K562 (cell line): Measurements from ENCODE around the gene PCDH1. TPM values are rescaled to one million over a fixed set of nuclear protein-coding genes. Genes with fewer than 3 reads are reported as not detected.

Experiments
- CAMTA2 ChIP-seq: fragments of 250-450 bp; sonication (Bioruptor Pico); conservative IDR thresholded peaks from 2 replicates; pipeline ENCODE4 v1.5.1; 2022
- CEBPB ChIP-seq: fragments of 450-650 bp; IDR thresholded peaks from 2 replicates; pipeline ENCODE4 v1.6.1; 2016; ENCODE audit warnings: missing genetic modification characterization, missing compliant biosample characterization
- CREB5 ChIP-seq: fragments of 250-450 bp; sonication (Bioruptor Pico); IDR thresholded peaks from 2 replicates; pipeline ENCODE4 v1.5.0; 2020; ENCODE audit warnings: mild to moderate bottlenecking
- DMBX1 ChIP-seq: fragments of 250-450 bp; sonication (Bioruptor Pico); IDR thresholded peaks from 2 replicates; pipeline ENCODE4 v1.8.0; 2022; ENCODE audit warnings: inconsistent platforms, mild to moderate bottlenecking, moderate library complexity, borderline replicate concordance
- E2F5 ChIP-seq: sonication (generic); formaldehyde crosslinking; IDR thresholded peaks from 2 replicates; pipeline ENCODE4 v1.8.0; 2022; ENCODE audit warnings: mild to moderate bottlenecking, missing genetic modification reagents
- FOXP1 ChIP-seq: sonication (generic); formaldehyde crosslinking; IDR thresholded peaks from 2 replicates; pipeline ENCODE4 v1.8.0; 2022; ENCODE audit warnings: mild to moderate bottlenecking, missing genetic modification reagents
- FOXP4 ChIP-seq: sonication (generic); formaldehyde crosslinking; IDR thresholded peaks from 2 replicates; pipeline ENCODE4 v1.8.0; 2022; ENCODE audit warnings: mild to moderate bottlenecking, missing genetic modification reagents, borderline replicate concordance
- JUN ChIP-seq, 2 experiments: sonication (generic) in 1 of 2; formaldehyde crosslinking in 1 of 2; IDR thresholded peaks; 2 replicates each; pipeline versions ENCODE4 v1.6.1 to v1.8.0; 2012 to 2022; ENCODE audit warnings: borderline replicate concordance in 2 of 2, mild to moderate bottlenecking in 2 of 2, improper control_type of control experiment in 1 of 2, low read depth in 1 of 2, low read length in 1 of 2, missing genetic modification reagents in 1 of 2
- OTX1 ChIP-seq: fragments of 450-650 bp; formaldehyde crosslinking; IDR thresholded peaks from 2 replicates; pipeline ENCODE4 v1.4.0; 2022; ENCODE audit warnings: mild to moderate bottlenecking
- RBFOX2 ChIP-seq: fragments of 200-400 bp; formaldehyde crosslinking; IDR thresholded peaks from 2 replicates; pipeline ENCODE4 v1.6.1; 2017; ENCODE audit warnings: low read depth, mild to moderate bottlenecking, low read length, moderate library complexity
- STAG1 ChIP-seq: sonication (generic); formaldehyde crosslinking; IDR thresholded peaks from 2 replicates; pipeline ENCODE4 v1.5.0; 2020; ENCODE audit warnings: missing genetic modification reagents, borderline replicate concordance
- TSHZ1 ChIP-seq: fragments of 250-450 bp; sonication (Bioruptor Pico); IDR thresholded peaks from 2 replicates; pipeline ENCODE4 v1.4.0; 2020; ENCODE audit warnings: mild to moderate bottlenecking, moderate library complexity
- ZBTB8A ChIP-seq: fragments of 450-650 bp; IDR thresholded peaks from 2 replicates; pipeline ENCODE4 v1.6.1; 2018; ENCODE audit warnings: mild to moderate bottlenecking, moderate library complexity; ENCODE audit not compliant: partially characterized antibody
- ZNF384 ChIP-seq: IDR thresholded peaks from 2 replicates; pipeline ENCODE4 v1.6.1; 2012; ENCODE audit warnings: low read depth, low read length, improper control_type of control experiment
- ZZZ3 ChIP-seq: fragments of 450-650 bp; IDR thresholded peaks from 2 replicates; pipeline ENCODE4 v1.6.1; 2016; ENCODE audit warnings: antibody characterized with exemption, mild to moderate bottlenecking, moderate library complexity
- polyA plus RNA-seq, 8 experiments: library from polyadenylated mRNA; depleted of rRNA in 4 of 8; stranded (reverse) in 5 of 8; unstranded in 3 of 8; fragments of >200 nt; fragmentation: Nextera tagmentation in 2 of 8; fragmentation: Illumina TruSeq in 1 of 8; extraction: Ambion mirVana in 2 of 8; extraction: Trizol in 1 of 8; gene quantifications; 2 replicates each; pipeline versions ENCODE4 v1.2.1 to v1.2.3, GENCODE V29; 2011 to 2014; ENCODE audit warnings: inconsistent platforms in 1 of 8, missing spikeins in 1 of 8
- total RNA-seq, 7 experiments: library from RNA; depleted of rRNA in 6 of 7; stranded (reverse); fragments of >200 nt in 6 of 7; fragmentation: Illumina TruSeq in 2 of 7; extraction: Trizol in 2 of 7; gene quantifications; 2 replicates each; pipeline versions ENCODE4 v1.2.1 to v1.2.3, GENCODE V29; 2011 to 2021; ENCODE audit warnings: low replicate concordance in 1 of 7

Gene PCDH1
- total and polyA plus RNA-seq, 9 of the 15 experiments (the other 6 are each of a cell fraction or from before 2014, with no cell fraction given): 0.11 to 3.6 (median 1.9) TPM; not detected in 1

- no peak for TF ChIP-seq CREB5 (CRISPR knock-in tag)
- TF ChIP-seq RBFOX2: peak; percentile 50; the same call in 1 of the 2 replicates
- no peak for TF ChIP-seq ZZZ3
- no peak for TF ChIP-seq STAG1 (CRISPR knock-in tag)
- TF ChIP-seq ZNF384: no peak
- no peak for TF ChIP-seq E2F5 (CRISPR knock-in tag)
- no peak for TF ChIP-seq CAMTA2 (CRISPR knock-in tag)
- no peak for TF ChIP-seq CEBPB (tag)
- no peak for TF ChIP-seq TSHZ1 (CRISPR knock-in tag)
- TF ChIP-seq FOXP4 (CRISPR knock-in tag): no peak
- no peak for TF ChIP-seq ZBTB8A
- 0 out of 2 replicates have a peak, but pooled peaks have one; percentile 29 for TF ChIP-seq FOXP1
- no peak for TF ChIP-seq DMBX1 (CRISPR knock-in tag)
- no peak for TF ChIP-seq OTX1 (CRISPR knock-in tag)
- no peak for TF ChIP-seq JUN (IDR thresholded peaks at IDR 0.05; ENCODE audit: borderline replicate concordance, low read depth, low read length)
- TF ChIP-seq JUN (CRISPR knock-in tag; IDR thresholded peaks at IDR 0.05; ENCODE audit: borderline replicate concordance): no peak
Measured at GRCh38 chr5:141877356-141878185, 639 bp downstream of the PCDH1 start (continued).
